Frontal cortex (tissue), 4 donors: ENCODE measurements around the gene HOXB4. TPM values are rescaled to one million over a fixed set of nuclear protein-coding genes. Genes with fewer than 3 reads are reported as not detected.

Source experiments
- DNase-seq, 2 donors: peaks; one replicate each; pipeline ENCODE4 v3.0.0; 2012; ENCODE audit warnings: low spot score in 2 of 2
- FAIRE-seq: peaks from 2 replicates; lab custom pipeline; 2012; peaks lifted over from hg19 to GRCh38; lab: Jason Lieb, UNC
- total RNA-seq: library from RNA; depleted of rRNA; stranded (reverse); fragments of >200 nt; gene quantifications from one replicate; pipeline ENCODE4 v1.2.3, GENCODE V29; 2014
- donor health status: control.
- donor health status: control.
- donor health status: control.

The HOXB4 gene
- total RNA-seq, 1 donor from 2014 or later: not detected

DNA sequence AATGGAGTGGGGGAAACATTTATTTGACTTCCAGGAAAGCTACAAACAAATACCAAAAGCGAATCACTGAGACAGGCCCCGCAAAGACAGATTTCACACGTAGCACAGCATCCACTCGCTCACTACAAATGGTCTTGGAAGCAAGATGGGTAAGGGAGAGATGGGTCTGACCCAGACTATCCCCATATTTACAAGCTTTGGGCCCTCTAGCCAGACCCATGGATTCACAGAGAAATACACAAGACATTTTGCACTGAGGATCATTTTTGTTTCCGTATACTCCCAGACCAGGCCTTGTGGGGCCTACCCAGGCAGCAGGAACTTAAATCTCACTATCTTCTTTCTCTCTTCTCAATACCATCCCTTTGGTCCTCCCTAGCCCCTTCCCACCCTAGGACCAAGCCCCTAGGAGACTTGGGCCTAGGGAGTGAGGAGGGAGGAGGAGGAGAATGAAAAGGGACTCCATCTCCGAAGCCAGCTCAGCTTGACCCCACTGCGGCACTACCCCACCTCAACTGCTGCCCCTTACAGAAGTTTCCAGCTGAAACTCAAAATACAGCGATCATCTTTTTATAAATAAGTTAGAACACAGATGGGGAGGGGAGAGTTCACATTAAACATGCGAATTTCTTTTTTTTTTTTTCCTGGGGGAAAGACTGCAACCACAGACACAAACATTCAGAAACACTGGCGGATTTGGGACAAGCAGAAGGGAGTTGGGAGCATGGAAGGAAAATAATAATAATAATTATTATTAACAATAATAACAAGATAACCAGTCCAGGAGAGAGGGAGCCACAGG is 13.3 kb upstream of the HOXB4 start:
- DNase-seq (no peak), FAIRE-seq (no peak)

DNA sequence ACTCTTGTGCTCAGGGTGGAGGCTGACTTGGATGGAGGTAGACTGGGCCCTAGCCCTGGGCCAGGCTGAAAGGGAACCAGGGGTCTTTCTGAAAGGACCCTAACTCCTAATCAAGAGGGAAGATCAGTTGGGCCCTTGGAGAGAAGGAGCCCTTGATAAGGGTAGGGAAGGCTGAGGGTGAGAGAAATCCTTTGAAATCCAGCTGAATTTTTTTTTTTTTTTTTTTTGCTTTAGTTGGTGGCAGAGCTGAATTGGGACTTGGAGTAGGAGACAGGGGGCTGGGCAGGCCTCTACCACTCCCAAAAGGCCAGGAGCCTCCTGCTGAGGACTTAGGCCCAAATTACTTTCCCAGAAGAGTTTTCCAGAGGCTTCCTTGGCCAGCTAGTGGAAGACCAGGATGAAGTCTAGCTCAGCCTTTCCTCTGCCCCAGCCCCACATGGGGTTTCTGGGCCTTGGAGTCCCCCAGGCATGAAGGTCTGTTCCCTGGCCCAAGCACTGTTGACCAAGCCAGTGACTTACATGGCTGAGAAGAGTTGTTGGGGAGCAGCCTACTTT is 12.5 kb upstream of the HOXB4 start:
- no peak for DNase-seq
- no peak for FAIRE-seq

GRCh38 chr17:48589831-48590606 is 11.9 kb upstream of the HOXB4 start, which contains the start of gene HOXB3:
Gene HOXB3, minus strand, starts transcription at chr17:48590241. Its CDS starts 37,767 bp downstream, at chr17:48552474.
- DNase-seq (no peak), FAIRE-seq (no peak)

DNA sequence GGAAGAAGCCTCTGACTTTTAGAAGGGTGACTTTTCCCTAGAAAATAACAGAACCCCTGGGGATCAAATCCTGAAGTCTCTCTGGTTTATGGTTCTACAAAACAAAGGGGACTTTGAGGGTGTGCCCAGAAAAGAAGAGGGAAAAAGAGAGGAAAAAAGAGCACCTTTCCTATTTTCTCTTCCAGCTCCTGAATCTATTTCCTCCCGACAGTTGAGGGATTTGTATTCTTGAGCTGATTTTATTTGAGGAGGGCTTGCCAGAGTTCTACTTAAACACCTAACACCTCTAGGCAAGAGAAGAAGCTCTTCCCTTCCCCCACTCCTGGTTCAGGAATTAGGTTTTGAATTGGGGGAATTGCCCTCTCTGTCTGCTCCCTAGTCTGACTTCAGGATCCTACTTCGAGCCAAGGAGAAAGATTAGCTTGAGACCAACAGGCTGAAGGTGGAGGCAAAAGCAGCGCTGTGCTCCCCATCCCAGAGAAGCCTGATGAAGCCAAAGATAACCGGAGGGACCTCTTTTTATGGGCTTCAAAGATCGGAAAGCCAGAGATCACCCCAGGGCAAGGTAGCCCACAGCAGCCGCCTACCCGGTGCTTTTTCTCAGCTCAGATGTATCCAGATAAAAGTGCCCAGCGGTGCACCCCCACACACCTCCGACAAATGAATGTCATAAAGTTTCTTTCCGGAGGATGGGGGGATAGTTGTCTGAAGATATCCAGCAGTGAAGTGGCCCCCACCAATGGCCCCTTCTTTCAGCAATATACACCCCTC is 11.1 kb upstream of the HOXB4 start:
- no peak for DNase-seq
- no peak for FAIRE-seq

- no peak for FAIRE-seq
Measured at GRCh38 chr17:48588528-48588927, 10.4 kb upstream of the HOXB4 start.

GRCh38 chr17:48588074-48588415 is 9.9 kb upstream of the HOXB4 start:
- FAIRE-seq (no peak), DNase-seq (no peak)

More at GRCh38 chr17:48588528-48588927, 10.4 kb upstream of the HOXB4 start:
- no peak for DNase-seq

GRCh38 chr17:48587276-48588073 is 9.3 kb upstream of the HOXB4 start:
- DNase-seq (no peak), FAIRE-seq (no peak)

DNA sequence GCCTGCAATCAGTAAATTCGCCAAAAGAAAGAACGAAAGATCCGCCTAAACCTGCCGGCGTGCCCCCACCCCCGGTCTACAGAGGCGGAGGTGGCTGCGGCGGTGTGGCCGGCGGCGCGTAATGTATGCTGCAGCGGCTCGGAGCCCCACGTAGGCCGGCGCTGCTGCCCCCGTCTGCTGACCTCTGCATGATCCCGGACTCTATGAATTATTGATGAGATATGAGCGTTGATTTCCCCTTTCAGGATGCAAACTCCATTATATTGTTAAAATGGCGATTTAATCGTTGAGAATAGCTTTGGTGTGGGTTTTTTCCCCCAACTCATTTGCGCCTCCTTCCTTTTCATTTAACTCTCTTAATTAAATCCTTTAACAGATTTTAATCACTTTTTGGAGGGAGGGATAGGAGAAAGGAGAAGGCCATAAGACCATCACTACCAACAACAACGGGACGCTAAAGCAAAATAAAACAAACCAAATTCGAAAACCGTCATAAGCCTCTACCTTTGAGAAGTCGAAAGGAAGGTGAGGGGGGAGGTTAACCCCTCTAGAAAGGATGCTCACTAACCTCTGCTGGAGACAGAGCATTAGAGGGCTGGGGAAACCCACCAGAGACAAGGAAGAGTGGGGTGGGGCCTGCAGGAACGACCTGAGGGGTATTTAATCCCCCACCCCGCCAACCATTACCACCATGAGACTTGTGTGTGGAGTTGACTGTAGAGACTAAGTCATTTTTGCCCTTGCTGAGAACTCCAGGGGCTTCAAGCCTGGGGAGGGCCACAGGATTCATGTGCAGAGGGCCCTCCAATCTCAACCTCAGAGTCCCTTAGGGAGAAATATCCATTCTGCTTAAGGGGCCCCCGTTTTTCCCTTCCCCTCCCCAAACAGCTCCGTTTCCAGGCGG is 8.5 kb upstream of the HOXB4 start:
- FAIRE-seq: no peak

GRCh38 chr17:48584223-48584741 is 6.1 kb upstream of the HOXB4 start:
- DNase-seq: no peak
- FAIRE-seq: no peak

More for the DNA sequence above, 8.5 kb upstream of the HOXB4 start:
- DNase-seq: no peak

- DNase-seq (no peak), FAIRE-seq (no peak)
Measured at GRCh38 chr17:48583708-48584222, 5.6 kb upstream of the HOXB4 start.

DNA sequence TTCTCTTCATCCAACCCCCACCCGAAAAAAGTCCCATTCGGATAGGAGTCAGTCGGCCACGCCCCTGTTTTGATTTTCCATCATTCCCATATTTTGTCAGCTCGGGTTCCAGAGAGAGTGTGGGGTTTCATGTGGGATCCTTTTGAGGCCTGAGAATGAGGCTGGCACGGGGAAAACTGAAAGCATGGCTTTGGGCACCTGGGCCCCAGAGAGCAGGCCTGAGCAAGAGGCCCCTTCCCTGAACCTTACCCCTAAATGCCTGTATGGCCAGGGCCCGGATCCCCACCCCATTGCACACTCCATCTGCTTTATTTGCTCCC is 4.6 kb upstream of the HOXB4 start:
- FAIRE-seq: no peak
- DNase-seq: no peak

GRCh38 chr17:48579760-48580554 is 1.8 kb upstream of the HOXB4 start:
- FAIRE-seq (no peak), DNase-seq (no peak)

DNA sequence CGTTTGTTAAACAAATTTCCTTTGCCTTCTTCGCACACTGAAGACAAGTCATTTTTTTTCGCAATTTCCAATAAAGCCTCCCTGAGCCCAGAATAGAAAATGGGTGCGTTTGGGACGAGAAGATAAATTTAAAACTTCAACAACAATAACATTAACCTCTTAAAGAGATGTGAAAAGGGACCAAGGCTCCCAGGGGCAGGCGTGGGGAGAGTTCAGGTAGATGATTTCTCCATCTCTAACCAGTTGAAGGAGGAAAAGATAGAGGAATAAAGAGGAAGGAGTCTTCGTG is 1.3 kb upstream of the HOXB4 start:
- FAIRE-seq (no peak), DNase-seq (no peak)

GRCh38 chr17:48578616-48579470 is 693 bp upstream of the HOXB4 start:
- FAIRE-seq (no peak), DNase-seq (no peak)

DNA sequence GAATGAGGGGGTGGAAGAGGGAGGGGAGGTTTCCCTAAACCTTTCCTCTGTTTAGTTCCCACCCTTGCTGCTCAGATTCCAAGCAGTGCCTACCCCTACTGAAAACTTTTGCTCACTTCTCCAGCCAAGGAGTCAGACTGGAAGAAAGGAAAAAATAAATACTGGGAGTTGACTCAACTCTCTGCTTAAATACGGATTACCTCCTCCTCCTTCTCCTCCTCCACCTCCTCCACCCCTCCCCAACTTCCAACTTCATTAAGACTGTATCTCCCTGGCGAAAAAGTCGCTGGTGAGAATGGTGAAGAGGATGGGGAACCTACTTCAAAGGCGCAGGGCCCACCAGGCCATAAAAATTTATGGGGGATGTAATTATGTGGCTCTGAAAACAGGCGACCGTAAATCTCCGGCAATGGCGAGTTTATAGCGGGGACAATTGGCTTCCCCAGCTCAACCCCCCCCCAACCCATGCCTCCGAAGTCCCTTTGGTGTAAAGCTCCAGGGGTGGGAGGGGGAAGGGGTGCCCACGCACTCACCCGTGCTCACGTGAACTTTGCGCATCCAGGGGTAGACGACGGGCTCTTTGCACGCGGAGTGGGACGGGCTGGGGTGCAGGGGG is 712 bp downstream of the HOXB4 start:
- no peak for DNase-seq
- FAIRE-seq: no peak
